Astrocyte of the spinal cord (primary cell): ENCODE measurements around the gene RERE.

ENCODE experiments used
- DNase-seq: peaks from one replicate; pipeline ENCODE4 v3.0.0; 2011; ENCODE audit warnings: low read depth, low spot score
- H3K4me3 ChIP-seq: 2 replicates; pipeline ENCODE4 v1.5.1; 2011; ENCODE audit warnings: low read depth, mild to moderate bottlenecking, low read length, moderate library complexity
- in situ Hi-C: cut with HindIII; loops from 2 replicates; pipeline ENCODE4 v1.10.0; 2017; ENCODE audit warnings: low sequenced_read_pairs
- TF ChIP-seq, protein P1 (sequence below): IDR thresholded peaks from 2 replicates; pipeline ENCODE4 v1.5.1; 2012; ENCODE audit warnings: low read depth, mild to moderate bottlenecking, low read length, inconsistent platforms

RERE gene

DNA sequence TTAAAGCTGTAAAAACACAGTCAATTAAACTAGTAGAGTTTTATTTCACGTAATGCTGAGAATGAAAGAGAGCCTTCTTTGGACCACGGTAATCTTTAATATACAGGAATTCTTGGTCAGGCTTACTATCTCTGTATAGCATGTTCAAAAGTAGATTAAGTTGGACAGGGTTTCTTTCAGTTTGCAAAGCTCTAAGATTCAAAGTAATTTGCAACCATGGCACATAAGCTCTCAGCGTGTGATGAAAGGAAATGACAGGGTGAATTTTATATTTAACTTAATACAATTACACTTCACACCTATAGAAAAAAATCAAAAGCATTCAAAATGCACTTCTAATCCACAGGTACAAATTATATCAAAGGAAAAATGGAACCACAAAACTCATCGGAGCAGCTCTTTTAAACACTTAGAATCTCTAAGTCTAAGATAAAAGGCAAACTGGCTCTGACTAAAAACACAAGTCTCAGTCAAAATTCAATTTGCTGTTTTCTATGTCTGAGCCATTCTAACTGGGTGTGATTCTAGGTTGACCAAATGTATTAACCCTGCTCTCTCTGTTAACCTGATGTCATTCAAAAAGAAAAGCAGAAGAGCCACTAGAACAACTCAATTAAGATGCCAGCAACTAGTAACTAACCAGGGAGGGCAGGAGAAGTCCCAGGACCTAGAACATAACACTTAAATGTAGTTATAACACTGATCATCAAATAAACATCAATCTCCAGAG, 147.7 kb downstream of the RERE start:
- in situ Hi-C loops: no loop called here

DNA sequence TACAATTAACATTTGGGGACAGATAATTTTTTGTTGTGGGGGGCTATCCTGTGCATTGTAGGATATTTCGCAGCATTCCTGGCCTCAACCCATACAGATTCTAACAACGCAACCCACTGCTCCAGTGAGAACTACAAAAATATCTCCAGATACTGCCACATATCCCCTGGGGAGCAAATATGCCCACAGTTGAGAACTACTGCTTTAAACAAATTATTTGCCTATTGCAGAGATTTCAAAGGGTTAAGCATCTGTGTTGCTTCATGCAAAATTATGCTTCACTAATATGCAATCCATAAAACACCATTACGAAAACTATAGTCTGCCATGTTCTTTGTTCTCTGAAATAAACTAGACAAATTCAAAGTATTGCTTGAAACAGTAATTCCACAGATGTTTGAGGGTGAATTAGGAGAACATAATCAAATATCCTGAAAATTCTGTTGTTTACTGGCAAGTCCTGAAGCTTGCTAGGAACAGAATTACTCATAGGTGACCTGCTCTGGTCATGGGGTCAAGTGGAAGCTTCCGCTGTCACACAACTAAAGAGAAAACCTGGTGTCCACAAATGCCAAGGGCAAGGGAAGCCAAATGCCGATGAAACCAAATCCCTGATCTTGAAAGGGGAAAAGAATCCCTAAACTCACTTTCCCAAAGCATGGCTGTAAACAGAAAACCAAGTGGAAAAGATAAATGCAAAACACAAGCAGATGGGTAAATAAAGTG, 149.4 kb downstream of the RERE start:
- no peak for DNase-seq
- TF ChIP-seq, protein P1, sequence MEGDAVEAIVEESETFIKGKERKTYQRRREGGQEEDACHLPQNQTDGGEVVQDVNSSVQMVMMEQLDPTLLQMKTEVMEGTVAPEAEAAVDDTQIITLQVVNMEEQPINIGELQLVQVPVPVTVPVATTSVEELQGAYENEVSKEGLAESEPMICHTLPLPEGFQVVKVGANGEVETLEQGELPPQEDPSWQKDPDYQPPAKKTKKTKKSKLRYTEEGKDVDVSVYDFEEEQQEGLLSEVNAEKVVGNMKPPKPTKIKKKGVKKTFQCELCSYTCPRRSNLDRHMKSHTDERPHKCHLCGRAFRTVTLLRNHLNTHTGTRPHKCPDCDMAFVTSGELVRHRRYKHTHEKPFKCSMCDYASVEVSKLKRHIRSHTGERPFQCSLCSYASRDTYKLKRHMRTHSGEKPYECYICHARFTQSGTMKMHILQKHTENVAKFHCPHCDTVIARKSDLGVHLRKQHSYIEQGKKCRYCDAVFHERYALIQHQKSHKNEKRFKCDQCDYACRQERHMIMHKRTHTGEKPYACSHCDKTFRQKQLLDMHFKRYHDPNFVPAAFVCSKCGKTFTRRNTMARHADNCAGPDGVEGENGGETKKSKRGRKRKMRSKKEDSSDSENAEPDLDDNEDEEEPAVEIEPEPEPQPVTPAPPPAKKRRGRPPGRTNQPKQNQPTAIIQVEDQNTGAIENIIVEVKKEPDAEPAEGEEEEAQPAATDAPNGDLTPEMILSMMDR: no peak
- in situ Hi-C loops: no loop called here
- H3K4me3 ChIP-seq: no peak overlapping the region

More for the DNA sequence above, 147.7 kb downstream of the RERE start:
- H3K4me3 ChIP-seq: no peak overlapping the region
- TF ChIP-seq, protein P1: no peak
- no peak for DNase-seq

DNA sequence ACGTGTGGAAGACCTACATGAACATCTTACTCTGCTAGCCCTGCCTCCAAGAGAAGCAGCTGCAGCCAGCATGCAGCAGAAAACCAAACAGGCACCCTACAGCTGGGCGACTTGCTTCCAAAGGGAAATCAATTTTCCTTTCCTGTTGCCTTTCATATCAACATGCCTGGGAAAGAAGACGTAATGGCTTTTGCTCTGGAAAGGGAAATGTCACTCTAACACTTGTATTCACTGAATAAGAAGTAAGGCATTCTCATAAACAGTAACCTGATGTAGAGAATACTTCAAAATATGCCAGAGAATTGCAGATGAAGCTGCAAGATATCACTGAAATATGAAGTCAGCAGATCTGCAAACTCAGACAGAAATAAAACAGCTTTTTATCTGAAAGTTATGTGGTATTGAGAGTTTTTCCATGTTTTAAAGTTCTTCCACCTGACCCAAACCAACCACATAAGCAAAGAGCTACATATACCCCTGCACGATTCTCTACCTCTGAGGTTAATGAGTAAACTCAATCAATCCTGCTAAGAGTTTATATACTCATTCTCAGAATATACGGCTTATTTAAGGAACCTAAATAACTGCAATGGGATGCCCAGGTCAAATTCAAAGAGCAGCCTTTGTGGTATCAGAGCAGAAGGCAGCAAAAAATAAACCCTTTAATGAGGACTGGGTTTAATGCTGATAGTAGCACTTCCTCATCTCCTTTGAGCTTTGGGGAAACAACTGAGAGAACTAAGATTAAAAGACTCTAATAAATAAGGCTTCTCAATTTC, 150.9 kb downstream of the RERE start:
- in situ Hi-C loops: no loop called here
- peak; percentile 54 for DNase-seq
- TF ChIP-seq, protein P1: no peak
- H3K4me3 ChIP-seq: no peak overlapping the region

DNA sequence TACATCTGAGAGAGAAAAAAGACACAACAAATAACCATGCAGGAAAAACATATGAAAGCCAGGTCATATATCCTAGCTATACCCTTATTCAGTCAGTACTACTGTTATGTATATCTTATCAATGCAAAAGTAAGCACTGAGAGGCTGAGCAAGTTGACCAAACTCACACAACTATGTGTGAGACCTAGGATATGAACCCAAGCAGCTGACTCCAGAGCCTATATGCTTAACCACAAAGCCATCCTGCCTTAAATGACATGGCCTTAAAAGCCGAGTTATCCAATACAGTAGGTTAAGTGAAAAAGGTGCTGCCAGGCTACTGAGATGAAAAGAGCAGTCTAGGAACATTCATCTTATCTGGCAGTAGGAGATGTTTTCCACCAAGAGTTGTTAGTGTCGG, 151.6 kb downstream of the RERE start:
- H3K4me3 ChIP-seq: no peak overlapping the region
- no peak for DNase-seq
- TF ChIP-seq, protein P1: no peak
- in situ Hi-C loops: no loop called here

DNA sequence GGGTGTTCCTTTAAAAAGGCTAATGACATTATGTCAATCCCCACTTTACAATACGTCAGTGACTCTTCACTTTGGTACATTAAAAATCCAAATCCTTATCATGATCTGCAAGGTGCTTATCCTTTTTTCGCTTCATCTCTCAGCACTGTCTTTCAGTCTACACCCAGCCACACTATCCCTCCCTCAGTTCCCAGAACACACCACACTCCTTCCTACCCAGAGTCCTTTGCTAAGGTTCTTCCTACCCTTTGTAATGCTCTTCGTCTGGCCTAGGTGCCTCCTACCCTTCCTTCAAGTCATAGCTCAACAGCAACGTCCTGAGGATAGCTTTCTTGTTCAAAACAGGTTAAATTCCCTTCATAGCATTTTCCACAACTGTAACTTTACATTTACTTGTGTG, 152.6 kb downstream of the RERE start:
- in situ Hi-C loops: no loop called here
- TF ChIP-seq, protein P1: no peak
- DNase-seq: no peak
- H3K4me3 ChIP-seq: no peak overlapping the region

DNA sequence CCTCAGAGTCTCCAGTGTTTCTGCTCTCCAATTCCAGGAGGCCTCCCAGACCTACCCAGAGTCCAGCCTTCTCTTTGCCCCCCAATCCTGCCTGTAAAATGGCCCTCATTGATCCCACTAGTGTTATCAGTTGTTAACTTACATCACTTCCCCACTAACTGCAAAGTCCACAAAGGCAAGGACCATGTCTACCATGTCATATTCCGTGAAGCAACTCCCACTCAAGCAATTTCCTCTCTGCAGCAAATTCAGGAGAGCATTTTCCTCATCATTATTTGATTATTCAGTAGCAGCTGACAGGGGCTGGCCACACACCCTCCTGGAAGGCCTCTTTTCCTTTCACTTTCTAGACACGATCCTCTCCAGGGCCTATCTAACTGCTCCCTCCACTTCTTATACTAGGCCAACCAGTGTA, 153.5 kb downstream of the RERE start:
- TF ChIP-seq, protein P1: no peak
- DNase-seq: no peak
- in situ Hi-C loops: no loop called here
- H3K4me3 ChIP-seq: no peak overlapping the region
